ENCODE results near the gene GPALPP1. TPM values are rescaled to one million over a fixed set of nuclear protein-coding genes. Genes with fewer than 3 reads are reported as not detected.

GPALPP1 gene
- total and polyA plus RNA-seq, 2 donors (not counting 1 experiment from before 2014, with no cell fraction given), result 19.7 to 41.8 TPM

GRCh38 chr13:45004096-45004495, 14.8 kb downstream of the GPALPP1 start:
- Mint-ChIP-seq H3K27ac (no peak overlapping the region), H3K27me3 (no peaks in the 10 kb centered on the region), H3K4me1 (no peaks in the 10 kb centered on the region), H3K9me3 (ENCODE audit: insufficient read depth) (no peaks in the 10 kb centered on the region), H3K4me3 (no peak overlapping the region)
- CTCF ChIA-PET, result interaction anchor here (0.6 kb wide), 1 partner anchor 128 kb away, joined by 3 read pairs; no protein-coding TSS in a partner anchor
- Histone ChIP-seq H3K4me2 (replicated peaks; ENCODE audit: low read depth, low read length, poor library complexity, severe bottlenecking) (no peak overlapping the region), H2AFZ (ENCODE audit: insufficient read depth, low read depth, low read length, poor library complexity, severe bottlenecking) (no peak overlapping the region), H3K79me2 (ENCODE audit: control insufficient read depth, insufficient read depth, low read length) (no peaks in the 10 kb centered on the region), H3K9me3 (ENCODE audit: control extremely low read depth in 1 of 3, control insufficient read depth in 2 of 3, insufficient read depth in 1 of 3, low read length in 2 of 3) (peaks cover 0 to 1% (median 0%) of the 10 kb centered on the region in 3 donors), H3K9ac (ENCODE audit: low read length) (no peak overlapping the region), H3K4me1 (ENCODE audit: control insufficient read depth in 2 of 2, insufficient read depth in 2 of 2, low read length in 2 of 2) (no peaks in the 10 kb centered on the region), H3K27me3 (replicated peaks in 1 of 4; ENCODE audit: control extremely low read depth in 1 of 4, control insufficient read depth in 3 of 4, insufficient read depth in 4 of 4, low read length in 3 of 4) (no peaks in the 10 kb centered on the region), H4K20me1 (ENCODE audit: control insufficient read depth, insufficient read depth, low read length, poor library complexity, severe bottlenecking) (no peaks in the 10 kb centered on the region), H3K36me3 (replicated peaks in 1 of 2; ENCODE audit: control extremely low read depth in 1 of 2, control insufficient read depth in 1 of 2, extremely low read depth in 1 of 2, insufficient read depth in 2 of 2, low read length in 1 of 2) (peaks cover 13 to 32% of the 10 kb centered on the region in 2 experiments), H3K4me3 (ENCODE audit: control extremely low read depth in 1 of 5, extremely low read depth in 1 of 5, insufficient read depth in 1 of 5, low read depth in 2 of 5, low read length in 4 of 5) (no peak overlapping the region), H3K27ac (ENCODE audit: low read length in 2 of 2) (no peak overlapping the region)
- TF ChIP-seq CTCF (IDR thresholded peaks at IDR 0.05), result no peak
- no peak for TF ChIP-seq EZH2 (IDR thresholded peaks at IDR 0.05; ENCODE audit: borderline replicate concordance, insufficient read depth, low read depth, low read length, poor library complexity, severe bottlenecking)
- no CpG with 5 or more reads among the region's 2 CpGs for WGBS (ENCODE audit: insufficient coverage)
- no peak for DNase-seq
- intact Hi-C loops (cut with micrococcal nuclease), result no loop called here
- POLR2A ChIA-PET, result no interaction called here
- no peak for ATAC-seq (ENCODE audit: low read depth)

GRCh38 chr13:45007225-45007624, 17.9 kb downstream of the GPALPP1 start:
- H3K9me3 Mint-ChIP-seq (ENCODE audit: insufficient read depth), result no peaks in the 10 kb centered on the region
- POLR2A ChIA-PET, result no interaction called here

More at GRCh38 chr13:45007225-45007624, 17.9 kb downstream of the GPALPP1 start:
- Histone ChIP-seq H3K4me3 (ENCODE audit: control extremely low read depth in 1 of 5, extremely low read depth in 1 of 5, insufficient read depth in 1 of 5, low read depth in 2 of 5, low read length in 4 of 5) (no peak overlapping the region), H3K9ac (ENCODE audit: low read length) (no peak overlapping the region), H3K27me3 (replicated peaks in 1 of 4; ENCODE audit: control extremely low read depth in 1 of 4, control insufficient read depth in 3 of 4, insufficient read depth in 4 of 4, low read length in 3 of 4) (no peaks in the 10 kb centered on the region), H3K4me2 (replicated peaks; ENCODE audit: low read depth, low read length, poor library complexity, severe bottlenecking) (no peak overlapping the region), H2AFZ (ENCODE audit: insufficient read depth, low read depth, low read length, poor library complexity, severe bottlenecking) (no peak overlapping the region), H3K9me3 (ENCODE audit: control extremely low read depth in 1 of 3, control insufficient read depth in 2 of 3, insufficient read depth in 1 of 3, low read length in 2 of 3) (no peaks in the 10 kb centered on the region), H4K20me1 (ENCODE audit: control insufficient read depth, insufficient read depth, low read length, poor library complexity, severe bottlenecking) (no peaks in the 10 kb centered on the region), H3K79me2 (ENCODE audit: control insufficient read depth, insufficient read depth, low read length) (no peaks in the 10 kb centered on the region), H3K27ac (ENCODE audit: low read length in 2 of 2) (no peak overlapping the region), H3K36me3 (replicated peaks in 1 of 2; ENCODE audit: control extremely low read depth in 1 of 2, control insufficient read depth in 1 of 2, extremely low read depth in 1 of 2, insufficient read depth in 2 of 2, low read length in 1 of 2) (peaks cover 18 to 48% of the 10 kb centered on the region in 2 experiments), H3K4me1 (ENCODE audit: control insufficient read depth in 2 of 2, insufficient read depth in 2 of 2, low read length in 2 of 2) (no peaks in the 10 kb centered on the region)
- Mint-ChIP-seq H3K4me1 (no peaks in the 10 kb centered on the region), H3K4me3 (no peak overlapping the region), H3K27ac (no peak overlapping the region), H3K27me3 (no peaks in the 10 kb centered on the region)
- intact Hi-C loops (cut with micrococcal nuclease), result no loop called here
- CTCF ChIA-PET, result interaction anchor here (0.6 kb wide), 1 partner anchor 520 kb away, joined by 3 read pairs; no protein-coding TSS in a partner anchor
- ATAC-seq (ENCODE audit: low read depth) (no peak), DNase-seq (no peak)
- TF ChIP-seq EZH2 (IDR thresholded peaks at IDR 0.05; ENCODE audit: borderline replicate concordance, insufficient read depth, low read depth, low read length, poor library complexity, severe bottlenecking), result no peak
- no peak for TF ChIP-seq CTCF (IDR thresholded peaks at IDR 0.05)

Data from B cell (primary cell).